ENCODE results near the gene RAB36. TPM values are rescaled to one million over a fixed set of nuclear protein-coding genes. Genes with fewer than 3 reads are reported as not detected.

RAB36 gene
- total RNA-seq, result 1.8 TPM

- TF ChIP-seq CTCF (IDR thresholded peaks at IDR 0.05), result no peak
- intact Hi-C loops (cut with DNase I), result loop anchor here (2.0 kb wide), 2 partner anchors 74 to 378 kb away; partner anchors contain the start of gene GNAZ
- H3K9me3 ChIP-seq, result no peaks in the 10 kb centered on the region
- H3K27ac ChIP-seq, result peak within 1 kb of the TSS; percentile 70 to 88
- no peaks in the 10 kb centered on the region for H3K27me3 ChIP-seq
- H3K36me3 ChIP-seq, result peaks cover 0 to 3% of the 10 kb centered on the region in 2 donors
- peak; percentile 96 to 99 for DNase-seq (ENCODE audit: low spot score in 2 of 2)
- H3K4me1 ChIP-seq, result peaks cover 0 to 23% of the 10 kb centered on the region in 2 donors
- peak within 1 kb of the TSS; percentile 54 to 57 for H3K4me3 ChIP-seq
Measured at GRCh38 chr22:23144932-23145877, at the start of gene RAB36. TSS of gene RAB36 (plus strand) at chr22:23145477. CDS start at chr22:23146617, 1,140 bp downstream.

GRCh38 chr22:23095733-23096342 is 49.4 kb upstream of the RAB36 start:
- Histone ChIP-seq H3K27ac (no peak overlapping the region), H3K4me1 (peaks cover 9 to 20% of the 10 kb centered on the region in 2 donors), H3K9me3 (no peaks in the 10 kb centered on the region), H3K27me3 (no peaks in the 10 kb centered on the region), H3K4me3 (no peak overlapping the region), H3K36me3 (peaks cover 0 to 6% of the 10 kb centered on the region in 2 donors)
- no peak for DNase-seq (ENCODE audit: low spot score in 2 of 2)
- no peak for TF ChIP-seq CTCF (IDR thresholded peaks at IDR 0.05)
- intact Hi-C loops (cut with DNase I), result no loop called here

- no peak overlapping the region for H3K4me3 ChIP-seq
- H3K27me3 ChIP-seq, result no peaks in the 10 kb centered on the region
- H3K36me3 ChIP-seq, result peaks cover 0 to 6% of the 10 kb centered on the region in 2 donors
- intact Hi-C loops (cut with DNase I), result no loop called here
- no peaks in the 10 kb centered on the region for H3K9me3 ChIP-seq
- DNase-seq (ENCODE audit: low spot score in 2 of 2), result no peak
- TF ChIP-seq CTCF (IDR thresholded peaks at IDR 0.05), result no peak
- H3K4me1 ChIP-seq, result peaks cover 9 to 20% of the 10 kb centered on the region in 2 donors
- H3K27ac ChIP-seq, result peak overlapping the region; percentile 71 to 81
Measured at GRCh38 chr22:23097412-23098229, 47.7 kb upstream of the RAB36 start.

GRCh38 chr22:23098230-23098705 is 47.0 kb upstream of the RAB36 start:
- Histone ChIP-seq H3K27ac (peak overlapping the region; percentile 71 to 81), H3K36me3 (peaks cover 0 to 6% of the 10 kb centered on the region in 2 donors), H3K4me1 (peaks cover 9 to 20% of the 10 kb centered on the region in 2 donors), H3K9me3 (no peaks in the 10 kb centered on the region), H3K27me3 (no peaks in the 10 kb centered on the region), H3K4me3 (no peak overlapping the region)
- DNase-seq (ENCODE audit: low spot score in 2 of 2), result no peak
- no peak for TF ChIP-seq CTCF (IDR thresholded peaks at IDR 0.05)
- intact Hi-C loops (cut with DNase I), result no loop called here
